Right lobe of liver (tissue), 6 donors: ENCODE measurements around the gene STEAP1B. TPM values are rescaled to one million over a fixed set of nuclear protein-coding genes. Genes with fewer than 3 reads are reported as not detected.
"Not testable (repeated sequence)": the region's sequence is repeated elsewhere in the genome, so short reads cannot be mapped to it uniquely, and the experiment has no call there.

Experiments used
- ATAC-seq, 4 donors: fragments of 200-7000 bp; cut with Tn5 transposase; one replicate each; pipeline ENCODE4 v1.9.1; 2020; ENCODE audit warnings: mild to moderate bottlenecking in 4 of 4, moderate library complexity in 4 of 4
- DNase-seq, 3 donors: peaks; one replicate each; pipeline ENCODE4 v3.0.0-alpha.2; 2020
- H3K27ac ChIP-seq, 3 donors: fragments of 200-600 bp; one replicate each; pipeline ENCODE4 v1.8.0; 2022
- H3K27me3 ChIP-seq, 2 donors: fragments of 200-600 bp; one replicate each; pipeline ENCODE4 v1.8.0; 2022
- H3K36me3 ChIP-seq, 4 donors: fragments of 200-600 bp; sonication (generic) in 1 of 4; one replicate each; pipeline versions ENCODE4 v1.5.1 to v1.8.0; 2017 to 2022; ENCODE audit warnings: control low read depth in 1 of 4
- H3K4me1 ChIP-seq, 4 donors: fragments of 200-600 bp; sonication (generic) in 1 of 4; one replicate each; pipeline versions ENCODE4 v1.5.1 to v1.8.0; 2017 to 2022; ENCODE audit warnings: control low read depth in 1 of 4
- H3K4me3 ChIP-seq, 3 donors: fragments of 200-600 bp; one replicate each; pipeline ENCODE4 v1.8.0; 2022
- H3K9me3 ChIP-seq, 4 donors: fragments of 200-600 bp; sonication (generic) in 1 of 4; one replicate each; pipeline versions ENCODE4 v1.5.1 to v1.8.0; 2017 to 2022; ENCODE audit warnings: control low read depth in 1 of 4
- POLR2A ChIP-seq: fragments of 450-650 bp; IDR thresholded peaks from one replicate; pipeline ENCODE4 v1.6.1; 2017; ENCODE audit warnings: antibody characterized with exemption, mild to moderate bottlenecking
- WGBS: methylation state at CpG from one replicate; pipeline ENCODE4 v1.1.6; 2018; ENCODE audit warnings: low coverage, low lambda C conversion rate; ENCODE audit not compliant: insufficient coverage; ENCODE audit errors: missing lambda C conversion rate; 5-methylcytosine and 5-hydroxymethylcytosine counted together
- intact Hi-C, 2 donors: fragments of 100-400 bp; cut with DNase I; formaldehyde crosslinking; loops; one replicate each; pipeline versions ENCODE4 v1.11.2 to v1.14.1; 2022
- total RNA-seq, 6 experiments: library from RNA; depleted of rRNA in 2 of 6; stranded (reverse); fragments of >200 nt in 2 of 6; fragmentation: NEBNext Ultra II Directional in 3 of 6; extraction: Animal tissue kit (Norgen Biotek cat#: 25700) in 3 of 6; gene quantifications; one replicate each; pipeline versions ENCODE4 v1.1.0 to v1.2.4, GENCODE V29; 2016 to 2023
- TF ChIP-seq, protein P1 (sequence below), 4 donors: fragments of 200-600 bp in 3 of 4; fragments of 450-650 bp in 1 of 4; IDR thresholded peaks; one replicate each; pipeline versions ENCODE4 v1.5.1 to v1.8.0; 2016 to 2022; ENCODE audit warnings: antibody characterized with exemption in 4 of 4, mild to moderate bottlenecking in 2 of 4
- donor health status: DM: no; HTN: yes; CAD: no.
- donor health status: DM: no; HTN: no; CAD: no.
- donor health status: DM: no; HTN: no; CAD: no.
- donor health status: DM: no; HTN: yes; CAD: no.
- donor health status: DM: no; HTN: yes; CAD: no.

Gene STEAP1B
- total RNA-seq, 6 experiments from 2014 or later = 0.25 to 0.60 TPM; not detected in 4

GRCh38 chr7:22442882-22443369 is 57.1 kb downstream of the STEAP1B start:
- H3K9me3 ChIP-seq = no peaks in the 10 kb centered on the region
- DNase-seq (no peak), ATAC-seq (no peak)
- intact Hi-C loops = no loop called here
- no peaks in the 10 kb centered on the region for H3K36me3 ChIP-seq
- H3K27me3 ChIP-seq = no peaks in the 10 kb centered on the region
- no peak overlapping the region for H3K4me3 ChIP-seq
- no peaks in the 10 kb centered on the region for H3K4me1 ChIP-seq
- TF ChIP-seq, protein P1, sequence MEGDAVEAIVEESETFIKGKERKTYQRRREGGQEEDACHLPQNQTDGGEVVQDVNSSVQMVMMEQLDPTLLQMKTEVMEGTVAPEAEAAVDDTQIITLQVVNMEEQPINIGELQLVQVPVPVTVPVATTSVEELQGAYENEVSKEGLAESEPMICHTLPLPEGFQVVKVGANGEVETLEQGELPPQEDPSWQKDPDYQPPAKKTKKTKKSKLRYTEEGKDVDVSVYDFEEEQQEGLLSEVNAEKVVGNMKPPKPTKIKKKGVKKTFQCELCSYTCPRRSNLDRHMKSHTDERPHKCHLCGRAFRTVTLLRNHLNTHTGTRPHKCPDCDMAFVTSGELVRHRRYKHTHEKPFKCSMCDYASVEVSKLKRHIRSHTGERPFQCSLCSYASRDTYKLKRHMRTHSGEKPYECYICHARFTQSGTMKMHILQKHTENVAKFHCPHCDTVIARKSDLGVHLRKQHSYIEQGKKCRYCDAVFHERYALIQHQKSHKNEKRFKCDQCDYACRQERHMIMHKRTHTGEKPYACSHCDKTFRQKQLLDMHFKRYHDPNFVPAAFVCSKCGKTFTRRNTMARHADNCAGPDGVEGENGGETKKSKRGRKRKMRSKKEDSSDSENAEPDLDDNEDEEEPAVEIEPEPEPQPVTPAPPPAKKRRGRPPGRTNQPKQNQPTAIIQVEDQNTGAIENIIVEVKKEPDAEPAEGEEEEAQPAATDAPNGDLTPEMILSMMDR (IDR thresholded peaks at IDR 0.05) = no peak
- no peak for TF ChIP-seq POLR2A
- H3K27ac ChIP-seq = no peak overlapping the region
- 60% methylated on average over 3 of the region's 3 CpGs for WGBS

- Histone ChIP-seq H3K27ac (no peak overlapping the region), H3K27me3 (no peaks in the 10 kb centered on the region), H3K9me3 (no peaks in the 10 kb centered on the region), H3K4me1 (no peaks in the 10 kb centered on the region), H3K4me3 (no peak overlapping the region), H3K36me3 (no peaks in the 10 kb centered on the region)
- DNase-seq = no peak
- TF ChIP-seq, protein P1 (IDR thresholded peaks at IDR 0.05) = no peak
- TF ChIP-seq POLR2A = no peak
- peak in 1 of 4 donors; percentile 24 for ATAC-seq
- 50% methylated on average over 7 of the region's 8 CpGs for WGBS
- intact Hi-C loops = no loop called here
These were observed 57.7 kb downstream of the STEAP1B start for GRCh38 chr7:22442187-22442881.

DNA sequence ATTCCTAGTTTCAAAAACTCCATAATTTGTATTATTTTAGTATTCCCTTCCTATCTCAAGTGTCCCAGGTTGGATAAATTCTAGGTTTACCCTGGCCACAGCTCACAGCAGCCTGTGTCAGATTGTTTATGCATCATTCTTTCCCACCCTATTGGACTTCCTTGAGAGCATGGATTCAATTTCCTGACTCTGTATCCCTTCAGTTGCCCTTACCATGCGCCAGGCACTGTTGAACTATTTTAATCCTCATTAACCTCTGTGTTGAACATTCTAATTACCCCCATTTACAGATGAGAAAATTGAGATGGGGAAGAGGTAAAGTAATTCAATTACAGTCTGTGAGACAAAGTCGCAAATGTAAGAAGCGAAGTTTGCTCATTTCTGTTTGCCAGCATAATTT is 58.8 kb downstream of the STEAP1B start:
- Histone ChIP-seq H3K4me1 (no peaks in the 10 kb centered on the region), H3K27me3 (no peaks in the 10 kb centered on the region), H3K27ac (no peak overlapping the region), H3K9me3 (no peaks in the 10 kb centered on the region), H3K4me3 (no peak overlapping the region), H3K36me3 (no peaks in the 10 kb centered on the region)
- DNase-seq (no peak), ATAC-seq (no peak)
- WGBS = 94% methylated on average over 3 of the region's 3 CpGs
- intact Hi-C loops = no loop called here
- TF ChIP-seq, protein P1 (IDR thresholded peaks at IDR 0.05) = no peak
- no peak for TF ChIP-seq POLR2A

GRCh38 chr7:22438994-22439393 is 61.0 kb downstream of the STEAP1B start:
- no peak for TF ChIP-seq POLR2A
- TF ChIP-seq, protein P1 (IDR thresholded peaks at IDR 0.05) = no peak
- no peaks in the 10 kb centered on the region for H3K36me3 ChIP-seq
- H3K27ac ChIP-seq = no peak overlapping the region
- no peaks in the 10 kb centered on the region for H3K27me3 ChIP-seq
- ATAC-seq (no peak), DNase-seq (no peak)
- WGBS = 68% methylated on average over 3 of the region's 3 CpGs
- H3K4me3 ChIP-seq = no peak overlapping the region
- intact Hi-C loops = no loop called here
- no peaks in the 10 kb centered on the region for H3K9me3 ChIP-seq
- no peaks in the 10 kb centered on the region for H3K4me1 ChIP-seq

- H3K27ac ChIP-seq, intact Hi-C loops, H3K36me3 ChIP-seq, ATAC-seq, H3K4me3 ChIP-seq, H3K4me1 ChIP-seq, DNase-seq, H3K9me3 ChIP-seq, H3K27me3 ChIP-seq: not testable (repeated sequence)
- WGBS = 72% methylated on average over 4 of the region's 4 CpGs
These were observed 63.4 kb downstream of the STEAP1B start for GRCh38 chr7:22436552-22436951.
